Subcutaneous abdominal adipose tissue (tissue), 5 donors: Measurements from ENCODE around the gene MARF1.

Experiments
- H3K27ac ChIP-seq: one replicate; pipeline ENCODE4 v1.7.0; 2013; ENCODE audit warnings: low read depth, mild to moderate bottlenecking, inconsistent platforms, low read length, moderate library complexity
- H3K27me3 ChIP-seq, 5 donors: one replicate each; pipeline ENCODE4 v1.7.0; 2013; ENCODE audit warnings: low read length in 5 of 5, inconsistent platforms in 1 of 5; ENCODE audit not compliant: control insufficient read depth in 5 of 5, insufficient read depth in 4 of 5
- H3K36me3 ChIP-seq, 5 donors: one replicate each; pipeline ENCODE4 v1.7.0; 2013; ENCODE audit warnings: low read length in 5 of 5; ENCODE audit not compliant: control insufficient read depth in 5 of 5, insufficient read depth in 5 of 5
- H3K4me1 ChIP-seq, 5 donors: one replicate each; pipeline ENCODE4 v1.7.0; 2013; ENCODE audit warnings: low read length in 5 of 5, mild to moderate bottlenecking in 3 of 5, moderate library complexity in 1 of 5; ENCODE audit not compliant: control insufficient read depth in 5 of 5, insufficient read depth in 5 of 5
- H3K4me3 ChIP-seq, 5 donors: one replicate each; pipeline ENCODE4 v1.7.0; 2013; ENCODE audit warnings: low read length in 5 of 5, low read depth in 1 of 5
- H3K9ac ChIP-seq, 5 donors: one replicate each; pipeline ENCODE4 v1.7.0; 2013; ENCODE audit warnings: low read length in 5 of 5, mild to moderate bottlenecking in 4 of 5, moderate library complexity in 3 of 5
- H3K9me3 ChIP-seq, 5 donors: one replicate each; pipeline ENCODE4 v1.7.0; 2013; ENCODE audit warnings: low read length in 5 of 5; ENCODE audit not compliant: control insufficient read depth in 5 of 5
- donor health status: healthy.
- donor health status: healthy.
- donor health status: healthy.
- donor health status: healthy.
- donor health status: healthy.

The MARF1 gene

DNA sequence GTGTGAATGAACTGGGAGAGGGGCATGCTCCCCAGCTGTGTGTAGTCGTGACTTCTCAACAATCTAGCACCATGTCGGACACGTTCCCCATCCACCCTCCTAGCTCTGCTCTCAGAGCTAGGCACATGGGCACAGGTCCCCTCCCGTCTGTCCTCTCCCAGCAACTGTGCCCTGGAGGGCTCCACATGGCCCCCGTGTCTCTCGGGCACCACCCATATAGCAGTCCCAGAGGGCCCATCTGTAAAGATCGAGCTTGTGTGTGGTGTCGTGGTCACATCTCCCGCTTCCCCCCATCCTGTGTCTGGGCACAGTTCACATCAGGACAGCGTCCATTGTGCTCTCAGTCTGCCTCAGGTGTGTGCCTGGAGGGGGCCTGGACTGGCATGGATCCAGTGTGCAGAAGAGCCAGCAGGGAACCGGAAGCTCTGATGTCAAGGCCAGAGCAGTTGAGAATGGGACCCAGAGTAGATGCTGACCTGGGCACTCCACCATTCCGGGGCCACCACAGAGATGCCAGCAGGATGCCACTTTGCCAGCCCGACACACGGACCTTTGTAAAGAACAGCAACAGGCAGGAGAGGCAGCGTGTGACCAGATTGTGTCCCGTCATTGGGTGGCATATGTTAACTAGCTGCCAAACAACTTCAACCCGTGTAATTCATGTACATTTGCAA lies 55.7 kb downstream of the MARF1 start:
- no peak overlapping the region for H3K4me3 ChIP-seq
- no peak overlapping the region for H3K27ac ChIP-seq
- no peaks in the 10 kb centered on the region for H3K27me3 ChIP-seq
- H3K9me3 ChIP-seq: peaks cover 2 to 9% (median 8%) of the 10 kb centered on the region in 5 donors
- H3K4me1 ChIP-seq: peaks cover 1 to 14% (median 7%) of the 10 kb centered on the region in 5 donors
- H3K9ac ChIP-seq: no peak overlapping the region
- peaks cover 0 to 32% (median 19%) of the 10 kb centered on the region in 5 donors for H3K36me3 ChIP-seq

DNA sequence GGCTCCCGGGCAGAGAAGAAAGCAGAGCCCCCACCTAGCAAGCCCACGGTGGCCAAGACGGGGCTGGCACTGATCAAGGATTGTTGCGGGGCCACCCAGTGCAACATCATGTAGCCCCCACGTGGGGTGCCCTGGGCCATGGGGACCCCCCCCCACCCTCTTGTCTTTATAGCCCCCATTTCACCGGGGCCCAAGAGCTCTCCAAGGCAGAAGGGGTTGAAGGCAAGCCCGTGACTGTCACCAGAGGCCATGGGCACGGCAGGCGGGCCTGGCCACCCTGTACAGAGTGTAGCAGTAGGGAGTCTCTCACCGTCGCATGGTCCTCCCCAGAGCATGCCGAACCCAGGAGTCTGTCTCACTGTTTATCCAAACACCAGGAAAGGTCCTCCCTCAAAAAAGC lies 56.2 kb downstream of the MARF1 start:
- Histone ChIP-seq H3K27me3 (no peaks in the 10 kb centered on the region), H3K36me3 (peaks cover 1 to 33% (median 19%) of the 10 kb centered on the region in 5 donors), H3K9me3 (peaks cover 2 to 9% (median 8%) of the 10 kb centered on the region in 5 donors), H3K9ac (no peak overlapping the region), H3K4me1 (peaks cover 1 to 14% (median 6%) of the 10 kb centered on the region in 5 donors), H3K27ac (no peak overlapping the region), H3K4me3 (no peak overlapping the region)

DNA sequence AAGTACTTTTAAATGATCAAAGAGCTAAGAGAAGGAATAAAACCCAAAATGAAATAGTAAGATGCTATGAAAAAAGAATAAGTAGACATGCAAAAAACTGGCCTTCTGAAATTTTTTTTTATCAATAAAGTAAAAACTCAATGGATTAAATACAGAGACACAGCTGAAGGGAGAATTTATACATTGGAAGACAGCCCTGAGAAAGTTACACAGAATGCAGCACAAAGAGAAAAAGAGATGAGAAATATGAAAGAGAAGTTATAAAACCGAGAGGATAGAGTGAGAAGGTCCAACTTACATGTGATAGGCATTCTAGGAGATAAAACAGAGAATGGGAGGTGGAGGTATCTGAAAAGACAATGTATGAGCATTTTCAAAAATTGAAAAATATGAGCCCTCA lies 57.0 kb downstream of the MARF1 start:
- H3K9ac ChIP-seq: no peak overlapping the region
- H3K27me3 ChIP-seq: no peaks in the 10 kb centered on the region
- peaks cover 2 to 9% (median 8%) of the 10 kb centered on the region in 5 donors for H3K9me3 ChIP-seq
- H3K4me1 ChIP-seq: peaks cover 1 to 17% (median 9%) of the 10 kb centered on the region in 5 donors
- no peak overlapping the region for H3K4me3 ChIP-seq
- H3K27ac ChIP-seq: no peak overlapping the region
- peaks cover 2 to 39% (median 19%) of the 10 kb centered on the region in 5 donors for H3K36me3 ChIP-seq

DNA sequence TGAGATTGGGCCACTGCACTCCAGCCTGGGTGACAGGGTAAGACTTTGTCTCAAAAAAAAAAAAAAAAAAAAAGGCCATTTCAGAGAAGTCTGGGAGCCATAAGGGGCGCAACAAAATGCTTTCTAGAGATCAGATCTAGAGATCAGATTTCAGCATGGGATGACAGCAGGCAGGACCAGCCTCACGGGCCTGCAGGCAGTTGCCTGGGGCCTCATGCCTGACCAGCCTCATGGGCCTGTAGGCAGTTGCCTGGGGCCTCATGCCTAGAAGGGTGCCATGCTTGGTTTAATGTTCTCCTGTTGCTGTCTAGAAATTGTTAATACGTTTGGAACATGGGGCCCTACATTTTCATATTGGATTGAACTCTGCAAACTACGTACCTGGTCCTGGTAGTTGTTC lies 59.4 kb downstream of the MARF1 start:
- Histone ChIP-seq H3K27me3 (no peaks in the 10 kb centered on the region), H3K36me3 (peaks cover 2 to 32% (median 16%) of the 10 kb centered on the region in 5 donors), H3K4me1 (peaks cover 0 to 10% (median 0%) of the 10 kb centered on the region in 5 donors), H3K9ac (no peak overlapping the region), H3K9me3 (peaks cover 2 to 9% (median 8%) of the 10 kb centered on the region in 5 donors), H3K27ac (no peak overlapping the region), H3K4me3 (no peak overlapping the region)

- H3K27ac ChIP-seq: no peak overlapping the region
- H3K9me3 ChIP-seq: peaks cover under 1 to 6% (median 5%) of the 10 kb centered on the region in 5 donors
- H3K36me3 ChIP-seq: peaks cover 2 to 19% (median 7%) of the 10 kb centered on the region in 5 donors
- H3K27me3 ChIP-seq: no peaks in the 10 kb centered on the region
- peak overlapping the region in 2 of 5 donors; percentile 8 to 22 for H3K4me3 ChIP-seq
- H3K4me1 ChIP-seq: peaks cover 3 to 27% (median 16%) of the 10 kb centered on the region in 5 donors
- no peak overlapping the region for H3K9ac ChIP-seq
Observed at GRCh38 chr16:15581127-15581815, 61.7 kb downstream of the MARF1 start.

GRCh38 chr16:15578824-15579223 lies 64.1 kb downstream of the MARF1 start:
- Histone ChIP-seq H3K27ac (no peak overlapping the region), H3K9ac (no peak overlapping the region), H3K4me1 (peaks cover 3 to 33% (median 19%) of the 10 kb centered on the region in 5 donors), H3K36me3 (peaks cover 2 to 16% (median 7%) of the 10 kb centered on the region in 5 donors), H3K9me3 (no peaks in the 10 kb centered on the region), H3K4me3 (no peak overlapping the region), H3K27me3 (no peaks in the 10 kb centered on the region)

DNA sequence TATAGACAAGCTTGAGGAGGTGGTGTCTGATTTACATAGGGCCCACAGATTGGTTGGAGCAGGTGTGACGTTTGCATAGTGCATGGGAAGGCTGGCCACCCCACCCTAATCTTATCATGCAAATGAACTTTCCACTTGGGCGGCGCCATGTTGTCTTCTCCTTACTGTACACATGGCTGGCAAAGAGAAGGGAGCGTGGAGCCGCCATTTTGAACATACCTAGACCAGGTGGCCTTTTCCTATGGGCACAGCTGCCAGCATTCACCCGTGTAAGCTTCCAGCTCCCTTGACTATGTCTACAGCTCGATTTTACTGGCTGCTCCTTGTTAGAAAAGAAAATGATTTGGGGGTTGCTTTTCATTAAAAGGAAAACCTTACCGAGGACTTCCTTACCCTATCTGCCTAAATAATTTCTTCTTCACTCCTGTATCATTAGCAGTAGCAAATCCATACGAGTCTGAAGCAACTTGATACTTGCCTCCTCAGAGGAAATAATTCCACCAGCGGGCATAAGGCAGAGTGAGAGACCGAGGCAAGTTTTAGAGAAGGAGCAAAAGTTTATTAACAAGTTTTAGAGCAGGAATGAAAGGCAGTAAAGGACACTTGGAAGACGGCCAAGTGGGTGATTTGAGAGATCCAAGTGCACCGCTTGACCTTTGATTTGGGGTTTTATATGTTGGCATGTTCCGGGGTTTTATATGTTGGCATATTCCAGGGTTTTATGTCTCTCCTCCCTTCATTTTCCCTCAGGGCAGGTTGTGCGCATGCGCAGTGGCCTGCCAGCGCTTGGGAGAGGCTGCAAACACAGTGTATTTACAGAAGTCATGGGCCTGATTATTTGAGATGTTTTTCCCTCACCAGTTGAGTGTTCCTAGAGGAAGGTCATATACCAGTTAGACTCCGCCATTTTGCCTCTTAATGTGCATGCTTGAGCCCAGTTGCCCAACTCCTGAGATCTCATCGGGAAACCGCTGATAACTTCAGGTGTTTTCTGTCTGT lies 65.7 kb downstream of the MARF1 start:
- Histone ChIP-seq H3K27ac (peak overlapping the region; percentile 22), H3K9me3 (no peaks in the 10 kb centered on the region), H3K4me1 (peaks cover 6 to 45% (median 30%) of the 10 kb centered on the region in 5 donors), H3K4me3 (peak overlapping the region in 1 of 5 donors; percentile 13), H3K27me3 (no peaks in the 10 kb centered on the region), H3K36me3 (peaks cover 0 to 7% (median 3%) of the 10 kb centered on the region in 5 donors), H3K9ac (no peak overlapping the region)

DNA sequence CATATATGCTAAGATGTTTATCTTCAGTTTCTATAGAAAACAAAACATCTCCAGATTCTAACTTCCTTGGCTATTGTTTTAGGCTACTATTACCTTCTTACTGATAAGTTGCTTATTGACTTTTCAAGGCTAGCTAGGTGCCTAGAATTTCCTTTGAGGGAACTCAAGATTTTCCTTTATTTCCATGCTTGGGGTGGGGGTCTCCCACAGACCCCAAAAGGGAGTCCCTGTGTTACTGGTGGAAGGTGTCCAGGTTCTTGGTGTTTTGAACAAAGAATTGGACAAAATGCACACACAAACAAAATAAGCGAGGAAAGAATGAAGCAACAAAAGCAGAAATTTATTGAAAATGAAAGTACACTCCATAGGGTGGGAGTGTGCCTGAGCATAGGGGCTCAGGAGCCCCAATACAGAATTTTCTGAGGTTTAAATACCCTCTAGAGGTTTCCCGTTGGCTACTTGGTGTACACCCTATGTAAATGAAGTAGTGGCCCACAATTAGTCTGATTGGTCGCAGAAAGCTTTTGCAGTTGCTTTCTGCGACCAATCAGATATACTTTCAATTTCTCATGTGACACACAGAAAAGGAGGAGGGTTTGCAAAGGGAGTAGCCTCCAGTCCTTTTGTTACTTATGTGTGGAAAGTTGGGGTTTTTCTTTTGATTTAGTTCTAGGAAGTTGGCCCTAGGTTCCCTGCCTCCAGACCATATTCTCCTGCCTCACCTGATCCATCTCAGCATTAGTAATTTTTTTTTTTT lies 67.5 kb downstream of the MARF1 start:
- H3K27me3 ChIP-seq: no peaks in the 10 kb centered on the region
- no peaks in the 10 kb centered on the region for H3K36me3 ChIP-seq
- H3K9me3 ChIP-seq: no peaks in the 10 kb centered on the region
- peaks cover 6 to 42% (median 36%) of the 10 kb centered on the region in 5 donors for H3K4me1 ChIP-seq
- H3K27ac ChIP-seq: no peak overlapping the region
- no peak overlapping the region for H3K4me3 ChIP-seq
- H3K9ac ChIP-seq: no peak overlapping the region

DNA sequence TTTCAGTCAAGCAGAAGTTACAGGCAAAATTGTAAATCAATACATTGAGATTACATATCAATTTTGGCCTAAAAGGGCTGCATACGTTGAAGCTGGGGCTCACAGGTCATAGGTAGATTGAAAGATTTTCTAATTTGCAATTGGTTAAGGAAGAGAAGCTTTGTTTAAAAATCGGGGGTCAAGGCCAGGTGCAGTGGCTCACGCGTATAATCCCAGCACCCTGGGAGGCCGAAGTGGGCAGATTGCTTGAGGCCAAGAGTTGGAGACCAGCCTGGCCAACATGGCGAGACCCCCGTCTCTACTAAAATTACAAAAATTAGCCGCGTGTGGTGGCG lies 68.4 kb downstream of the MARF1 start:
- Histone ChIP-seq H3K4me3 (no peak overlapping the region), H3K27me3 (no peaks in the 10 kb centered on the region), H3K27ac (no peak overlapping the region), H3K4me1 (peaks cover 6 to 42% (median 36%) of the 10 kb centered on the region in 5 donors), H3K9ac (no peak overlapping the region), H3K9me3 (no peaks in the 10 kb centered on the region), H3K36me3 (no peaks in the 10 kb centered on the region)
